Left ventricle myocardium inferior (tissue), 1 donor: ENCODE results near the gene RNMT. TPM values are rescaled to one million over a fixed set of nuclear protein-coding genes. Genes with fewer than 3 reads are reported as not detected.
"Not testable (repeated sequence)": the region's sequence is repeated elsewhere in the genome, so short reads cannot be mapped to it uniquely, and the experiment has no call there.

Source experiments
- DNase-seq: peaks from one replicate; pipeline ENCODE4 v3.0.0-alpha.2; 2020
- H3K27ac ChIP-seq: fragments of 200-600 bp; replicated peaks from 2 replicates; pipeline ENCODE4 v1.8.0; 2021
- H3K27me3 ChIP-seq: fragments of 200-600 bp; 2 replicates; pipeline ENCODE4 v1.8.0; 2021; ENCODE audit warnings: low read depth
- H3K36me3 ChIP-seq: fragments of 200-600 bp; 2 replicates; pipeline ENCODE4 v1.8.0; 2021
- H3K4me1 ChIP-seq: fragments of 200-600 bp; 2 replicates; pipeline ENCODE4 v1.8.0; 2021
- H3K4me3 ChIP-seq: fragments of 200-600 bp; 2 replicates; pipeline ENCODE4 v1.8.0; 2021; ENCODE audit warnings: mild to moderate bottlenecking, moderate library complexity
- H3K9me3 ChIP-seq: fragments of 200-600 bp; replicated peaks from 2 replicates; pipeline ENCODE4 v1.8.0; 2021
- intact Hi-C: fragments of 100-400 bp; cut with micrococcal nuclease; formaldehyde crosslinking; loops from one replicate; pipeline ENCODE4 v1.11.0; 2022
- total RNA-seq: library from RNA; stranded (reverse); fragmentation: NEBNext Ultra II Directional; extraction: Animal tissue kit (Norgen Biotek cat#: 25700); gene quantifications from one replicate; pipeline ENCODE4 v1.2.1, GENCODE V29; 2021
- TF ChIP-seq, protein P1 (sequence below): fragments of 200-600 bp; IDR thresholded peaks from 2 replicates; pipeline ENCODE4 v1.8.0; 2021; ENCODE audit warnings: antibody characterized with exemption, mild to moderate bottlenecking, borderline replicate concordance
- donor health status: DM: no; HTN: yes; CAD: no; lungs with severe emphysema.

The RNMT gene
- total RNA-seq, 1 donor from 2014 or later: 24.2 TPM

DNA sequence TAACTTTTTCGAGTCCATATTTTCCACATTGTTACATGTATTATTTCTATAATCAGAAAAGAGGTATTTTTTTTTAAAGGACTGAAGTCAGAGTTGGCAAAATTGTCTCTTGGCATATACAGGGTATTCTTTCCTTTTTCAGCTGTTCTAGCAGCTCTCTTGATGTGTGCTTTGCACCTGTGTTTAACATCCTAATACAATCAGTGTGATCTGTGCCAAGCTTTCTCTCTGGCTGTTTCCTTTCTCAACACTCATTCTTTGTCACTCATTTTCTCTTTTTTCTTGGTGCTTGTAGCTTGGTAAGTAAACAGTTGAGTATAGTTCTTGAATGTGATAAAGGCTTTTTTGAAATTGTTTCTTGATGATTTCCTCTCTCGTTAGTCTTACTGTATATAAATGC lies 9.2 kb downstream of the RNMT start:
- Histone ChIP-seq H3K36me3 (peaks cover 86% of the 10 kb centered on the region), H3K27ac (no peak overlapping the region), H3K4me3 (no peak overlapping the region), H3K4me1 (peaks cover 6% of the 10 kb centered on the region), H3K9me3 (no peaks in the 10 kb centered on the region), H3K27me3 (no peaks in the 10 kb centered on the region)
- no peak for DNase-seq
- intact Hi-C loops: no loop called here
- TF ChIP-seq, protein P1, sequence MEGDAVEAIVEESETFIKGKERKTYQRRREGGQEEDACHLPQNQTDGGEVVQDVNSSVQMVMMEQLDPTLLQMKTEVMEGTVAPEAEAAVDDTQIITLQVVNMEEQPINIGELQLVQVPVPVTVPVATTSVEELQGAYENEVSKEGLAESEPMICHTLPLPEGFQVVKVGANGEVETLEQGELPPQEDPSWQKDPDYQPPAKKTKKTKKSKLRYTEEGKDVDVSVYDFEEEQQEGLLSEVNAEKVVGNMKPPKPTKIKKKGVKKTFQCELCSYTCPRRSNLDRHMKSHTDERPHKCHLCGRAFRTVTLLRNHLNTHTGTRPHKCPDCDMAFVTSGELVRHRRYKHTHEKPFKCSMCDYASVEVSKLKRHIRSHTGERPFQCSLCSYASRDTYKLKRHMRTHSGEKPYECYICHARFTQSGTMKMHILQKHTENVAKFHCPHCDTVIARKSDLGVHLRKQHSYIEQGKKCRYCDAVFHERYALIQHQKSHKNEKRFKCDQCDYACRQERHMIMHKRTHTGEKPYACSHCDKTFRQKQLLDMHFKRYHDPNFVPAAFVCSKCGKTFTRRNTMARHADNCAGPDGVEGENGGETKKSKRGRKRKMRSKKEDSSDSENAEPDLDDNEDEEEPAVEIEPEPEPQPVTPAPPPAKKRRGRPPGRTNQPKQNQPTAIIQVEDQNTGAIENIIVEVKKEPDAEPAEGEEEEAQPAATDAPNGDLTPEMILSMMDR: no peak

DNA sequence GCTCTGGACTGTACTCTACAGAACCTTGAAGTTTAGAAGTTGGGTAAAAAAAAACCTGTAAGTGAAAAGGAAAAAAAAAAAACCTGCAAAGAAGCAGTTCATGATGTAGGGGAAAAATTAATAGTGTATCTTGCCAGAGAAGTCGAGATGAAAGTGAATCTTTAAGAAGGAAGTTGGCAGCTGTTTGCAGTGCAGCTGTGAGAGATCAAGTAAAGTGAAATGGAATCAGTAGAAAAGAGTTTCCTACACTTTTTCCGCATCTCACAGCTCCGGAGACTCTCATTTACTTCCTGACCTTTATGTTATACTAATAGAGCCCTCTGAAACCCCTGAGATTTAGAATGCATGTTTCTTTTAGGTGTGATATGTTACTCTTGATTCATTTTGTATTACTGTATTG lies 19.2 kb downstream of the RNMT start:
- H3K9me3 ChIP-seq: no peaks in the 10 kb centered on the region
- no peak overlapping the region for H3K4me3 ChIP-seq
- intact Hi-C loops: no loop called here
- H3K4me1 ChIP-seq: no peaks in the 10 kb centered on the region
- no peaks in the 10 kb centered on the region for H3K27me3 ChIP-seq
- TF ChIP-seq, protein P1: no peak
- no peak overlapping the region for H3K27ac ChIP-seq
- DNase-seq: no peak
- H3K36me3 ChIP-seq: peaks cover 88% of the 10 kb centered on the region

DNA sequence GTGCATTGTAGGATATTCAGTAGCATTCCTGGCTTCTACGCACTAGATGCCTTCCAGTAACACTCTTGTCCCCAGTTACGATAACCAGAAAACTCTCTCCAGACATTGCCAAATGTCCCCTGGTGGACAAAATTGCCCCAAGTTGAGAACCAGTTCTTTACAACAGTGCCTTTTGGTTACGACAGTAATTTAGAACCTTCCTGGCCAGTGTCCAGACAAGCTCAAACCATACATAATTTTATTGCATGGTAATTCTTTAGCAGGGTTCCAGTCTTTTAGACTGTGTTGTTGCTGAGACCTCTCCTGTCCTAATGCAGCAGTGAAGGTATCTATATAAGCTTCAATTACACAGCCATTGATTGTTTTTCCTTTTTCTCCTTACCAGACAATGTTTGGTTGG lies 20.2 kb downstream of the RNMT start:
- Histone ChIP-seq H3K27me3 (no peaks in the 10 kb centered on the region), H3K4me3 (no peak overlapping the region), H3K36me3 (peaks cover 85% of the 10 kb centered on the region), H3K9me3 (no peaks in the 10 kb centered on the region), H3K4me1 (no peaks in the 10 kb centered on the region), H3K27ac (no peak overlapping the region)
- no peak for DNase-seq
- intact Hi-C loops: no loop called here
- TF ChIP-seq, protein P1: peak; percentile 10

DNA sequence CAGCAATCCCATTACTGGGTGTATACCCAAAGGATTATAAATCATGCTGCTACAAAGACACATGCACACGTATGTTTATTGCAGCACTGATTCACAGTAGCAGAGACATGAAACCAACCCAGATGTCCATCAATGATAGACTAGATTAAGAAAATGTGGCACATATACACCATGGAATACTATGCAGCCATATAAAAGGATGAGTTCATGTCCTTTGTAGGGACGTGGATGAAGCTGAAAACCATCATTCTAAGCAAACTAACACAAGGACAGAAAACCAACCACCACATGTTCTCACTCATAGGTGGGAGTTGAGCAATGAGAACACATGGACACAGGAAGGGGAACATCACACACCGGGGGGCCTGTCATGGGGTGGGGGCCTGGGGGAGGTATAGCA lies 25.1 kb downstream of the RNMT start:
- intact Hi-C loops, H3K27me3 ChIP-seq, H3K4me3 ChIP-seq, H3K9me3 ChIP-seq, H3K4me1 ChIP-seq, DNase-seq, H3K27ac ChIP-seq: not testable (repeated sequence)
- peaks cover 94% of the 10 kb centered on the region for H3K36me3 ChIP-seq

DNA sequence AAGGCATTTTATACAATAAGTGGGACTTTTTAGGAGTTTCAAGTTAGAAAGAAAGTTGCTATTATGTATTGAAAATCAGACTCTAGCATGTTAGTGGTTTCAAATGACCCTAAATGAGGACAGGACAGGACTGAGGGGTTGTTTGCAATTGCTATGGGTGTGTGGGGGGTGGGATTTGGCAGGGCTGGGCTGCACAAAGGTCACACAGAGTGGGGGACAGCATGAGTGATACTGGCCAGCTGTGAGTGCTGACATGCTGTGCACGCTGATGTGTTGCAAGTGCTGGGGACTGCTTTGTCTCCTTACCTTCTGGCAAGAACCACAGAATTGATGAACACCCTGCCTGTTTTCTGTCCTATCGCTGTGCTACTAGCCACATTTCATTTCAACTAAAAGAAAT lies 29.8 kb downstream of the RNMT start:
- peak; percentile 21 for DNase-seq
- no peaks in the 10 kb centered on the region for H3K27me3 ChIP-seq
- peaks cover 70% of the 10 kb centered on the region for H3K36me3 ChIP-seq
- H3K4me3 ChIP-seq: no peak overlapping the region
- TF ChIP-seq, protein P1: no peak
- intact Hi-C loops: no loop called here
- no peak overlapping the region for H3K27ac ChIP-seq
- H3K9me3 ChIP-seq: no peaks in the 10 kb centered on the region
- H3K4me1 ChIP-seq: peaks cover 16% of the 10 kb centered on the region

DNA sequence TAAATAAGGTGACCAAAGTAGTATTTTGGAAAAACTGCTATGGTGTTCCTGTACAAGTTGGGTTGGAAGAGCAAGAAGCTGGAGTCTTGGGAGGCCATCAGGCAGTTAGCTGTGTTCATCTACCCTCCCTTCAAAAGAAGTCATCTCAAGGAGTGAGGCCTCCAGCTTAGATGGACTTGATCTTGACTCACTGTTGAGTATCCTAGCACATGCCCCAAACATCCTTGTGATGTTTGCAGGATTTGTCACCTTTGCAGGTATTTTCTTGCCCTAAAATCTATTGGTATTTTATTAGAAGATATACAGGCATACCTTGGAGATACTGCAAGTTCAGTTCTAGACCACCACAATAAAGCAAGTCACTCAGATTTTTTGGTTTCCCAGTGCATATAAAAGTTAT lies 30.2 kb downstream of the RNMT start:
- H3K9me3 ChIP-seq: no peaks in the 10 kb centered on the region
- no peak overlapping the region for H3K27ac ChIP-seq
- H3K4me3 ChIP-seq: no peak overlapping the region
- no peaks in the 10 kb centered on the region for H3K27me3 ChIP-seq
- intact Hi-C loops: no loop called here
- peaks cover 71% of the 10 kb centered on the region for H3K36me3 ChIP-seq
- TF ChIP-seq, protein P1: no peak
- peaks cover 16% of the 10 kb centered on the region for H3K4me1 ChIP-seq
- DNase-seq: no peak
